ENCODE data around the gene NKPD1. TPM values are rescaled to one million over a fixed set of nuclear protein-coding genes. Genes with fewer than 3 reads are reported as not detected.

Gene NKPD1
- total and polyA plus RNA-seq, 2 donors (not counting 3 experiments of a cell fraction or from before 2014, with no cell fraction given), result 0.04 TPM; not detected in 1

DNA sequence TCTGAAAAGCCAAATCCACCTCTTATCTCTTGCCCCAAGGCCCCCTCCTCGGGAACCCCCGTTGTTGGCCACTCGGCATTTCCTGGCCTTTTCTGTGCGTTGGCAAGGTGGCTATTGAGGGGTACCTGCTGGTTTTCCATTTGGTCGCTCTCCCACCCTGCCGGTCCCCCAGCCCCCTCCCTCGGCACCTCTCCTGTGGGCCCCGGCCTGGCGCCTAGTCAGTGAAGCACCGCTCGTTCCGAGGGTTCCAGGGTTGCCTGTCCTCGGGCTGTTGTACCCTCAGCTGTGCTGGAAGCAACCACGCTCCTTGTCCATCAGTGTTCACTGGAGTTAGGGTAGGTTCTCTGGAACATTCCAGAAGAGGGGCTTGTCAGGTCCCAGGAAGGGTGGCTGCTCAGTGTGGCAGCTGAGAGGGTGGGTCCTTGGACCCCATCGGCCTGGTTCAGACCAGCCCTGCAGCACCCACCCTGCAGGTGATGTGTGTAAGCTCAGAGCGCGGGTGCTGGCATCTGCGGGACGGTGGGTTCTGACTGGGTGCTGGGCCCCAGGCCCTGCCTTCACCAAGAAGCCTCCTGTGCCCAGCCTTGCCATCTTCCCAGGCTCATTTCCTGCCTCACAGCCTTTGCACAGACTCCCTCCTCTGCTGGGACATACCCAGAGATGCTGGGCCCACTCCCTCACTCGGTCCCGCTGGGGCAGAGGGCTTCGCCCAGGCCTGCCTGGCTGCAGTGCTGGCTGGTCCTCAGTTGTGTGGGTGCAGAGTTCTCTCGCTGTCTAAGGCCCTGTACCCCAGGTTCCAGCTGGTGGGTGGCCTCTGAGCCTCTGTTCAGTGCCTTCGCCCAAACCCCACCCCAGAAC is 21.3 kb downstream of the NKPD1 start:
- ChIA-PET POLR2A (no interaction called here), CTCF (no interaction called here)
- Histone ChIP-seq H3K27ac (ENCODE audit: insufficient read depth, low read depth, low read length) (no peak overlapping the region), H3K4me1 (ENCODE audit: control insufficient read depth, extremely low read depth, insufficient read depth, low read length) (no peaks in the 10 kb centered on the region), H3K79me2 (ENCODE audit: control insufficient read depth, insufficient read depth, low read length) (peaks cover 2% of the 10 kb centered on the region), H4K20me1 (replicated peaks; ENCODE audit: control insufficient read depth, extremely low read depth, insufficient read depth, low read length) (no peaks in the 10 kb centered on the region), H3K9me3 (replicated peaks; ENCODE audit: control insufficient read depth, insufficient read depth, low read length) (no peaks in the 10 kb centered on the region), H3K4me3 (replicated peaks in 1 of 3; ENCODE audit: insufficient read depth in 1 of 3, low read depth in 1 of 3, low read length in 3 of 3) (no peak overlapping the region), H2AFZ (ENCODE audit: low read depth, low read length) (no peak overlapping the region), H3K27me3 (ENCODE audit: control insufficient read depth in 2 of 2, insufficient read depth in 2 of 2, low read length in 2 of 2) (no peaks in the 10 kb centered on the region), H3K4me2 (ENCODE audit: insufficient read depth, low read length) (no peak overlapping the region), H3K9me1 (replicated peaks; ENCODE audit: control insufficient read depth, extremely low read depth, insufficient read depth, low read length) (no peaks in the 10 kb centered on the region), H3K9ac (replicated peaks; ENCODE audit: extremely low read depth, insufficient read depth, low read length) (no peak overlapping the region), H3K36me3 (ENCODE audit: control insufficient read depth in 2 of 2, extremely low read depth in 1 of 2, insufficient read depth in 2 of 2, low read length in 2 of 2) (peaks cover 2 to 14% of the 10 kb centered on the region in 2 experiments)
- BruUV-seq (replicated peaks), result no TSS peak
- intact Hi-C loops (cut with micrococcal nuclease) (no loop called here), dilution Hi-C loops (cut with MboI; ENCODE audit: extremely low pct_ligation_motif_present, low sequenced_read_pairs) (no loop called here)
- no peak for TF ChIP-seq POLR2A (IDR thresholded peaks at IDR 0.05; ENCODE audit: low read depth, low read length)
- TF ChIP-seq, protein P1, sequence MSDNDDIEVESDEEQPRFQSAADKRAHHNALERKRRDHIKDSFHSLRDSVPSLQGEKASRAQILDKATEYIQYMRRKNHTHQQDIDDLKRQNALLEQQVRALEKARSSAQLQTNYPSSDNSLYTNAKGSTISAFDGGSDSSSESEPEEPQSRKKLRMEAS (IDR thresholded peaks at IDR 0.05; ENCODE audit: insufficient read depth, insufficient read length), result no peak
- no peak for TF ChIP-seq POLR2AphosphoS5 (IDR thresholded peaks at IDR 0.05; ENCODE audit: insufficient read depth, low read depth, low read length)
- TF ChIP-seq, protein P2, sequence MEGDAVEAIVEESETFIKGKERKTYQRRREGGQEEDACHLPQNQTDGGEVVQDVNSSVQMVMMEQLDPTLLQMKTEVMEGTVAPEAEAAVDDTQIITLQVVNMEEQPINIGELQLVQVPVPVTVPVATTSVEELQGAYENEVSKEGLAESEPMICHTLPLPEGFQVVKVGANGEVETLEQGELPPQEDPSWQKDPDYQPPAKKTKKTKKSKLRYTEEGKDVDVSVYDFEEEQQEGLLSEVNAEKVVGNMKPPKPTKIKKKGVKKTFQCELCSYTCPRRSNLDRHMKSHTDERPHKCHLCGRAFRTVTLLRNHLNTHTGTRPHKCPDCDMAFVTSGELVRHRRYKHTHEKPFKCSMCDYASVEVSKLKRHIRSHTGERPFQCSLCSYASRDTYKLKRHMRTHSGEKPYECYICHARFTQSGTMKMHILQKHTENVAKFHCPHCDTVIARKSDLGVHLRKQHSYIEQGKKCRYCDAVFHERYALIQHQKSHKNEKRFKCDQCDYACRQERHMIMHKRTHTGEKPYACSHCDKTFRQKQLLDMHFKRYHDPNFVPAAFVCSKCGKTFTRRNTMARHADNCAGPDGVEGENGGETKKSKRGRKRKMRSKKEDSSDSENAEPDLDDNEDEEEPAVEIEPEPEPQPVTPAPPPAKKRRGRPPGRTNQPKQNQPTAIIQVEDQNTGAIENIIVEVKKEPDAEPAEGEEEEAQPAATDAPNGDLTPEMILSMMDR (IDR thresholded peaks at IDR 0.05; ENCODE audit: extremely low read depth in 1 of 2, insufficient read depth in 1 of 2, low read depth in 1 of 2, low read length in 2 of 2), result no peak
- TF ChIP-seq MYC (IDR thresholded peaks at IDR 0.05; ENCODE audit: low read depth, low read length), result no peak
- no peak for TF ChIP-seq GATA2 (IDR thresholded peaks at IDR 0.05; ENCODE audit: insufficient read depth, insufficient read length, low read depth, low read length)
- TF ChIP-seq JUN (IDR thresholded peaks at IDR 0.05; ENCODE audit: borderline replicate concordance, insufficient read depth, insufficient read length, low read depth), result no peak
- no peak for TF ChIP-seq EZH2 (IDR thresholded peaks at IDR 0.05; ENCODE audit: borderline replicate concordance, low read depth, low read length, severe bottlenecking)
- no peak for TF ChIP-seq FOS (IDR thresholded peaks at IDR 0.05; ENCODE audit: borderline replicate concordance, insufficient read depth, low read length)
- FAIRE-seq, result no peak
- DNase-seq (ENCODE audit: low read depth, low spot score), result no peak

Data from endothelial cell of umbilical vein (primary cell).